Right renal cortex interstitium (tissue), 3 donors: ENCODE measurements around the gene POLR2E. TPM values are rescaled to one million over a fixed set of nuclear protein-coding genes. Genes with fewer than 3 reads are reported as not detected.

Experiments used
- DNase-seq, 3 donors: peaks; one replicate each; pipeline ENCODE4 v3.0.0-alpha.2; 2013; ENCODE audit warnings: low read depth in 3 of 3, low spot score in 2 of 3
- polyA plus RNA-seq, 3 donors: library from polyadenylated mRNA; unstranded; fragments of 120-200 nt; gene quantifications; one replicate each; pipeline ENCODE4 v1.2.1, GENCODE V29; 2013; ENCODE audit not compliant: insufficient read length in 3 of 3

Gene POLR2E
- polyA plus RNA-seq, 3 donors, result 128 to 161 (median 143) TPM

- no peak for DNase-seq
Measured at GRCh38 chr19:1098177-1099051, 3.2 kb upstream of the POLR2E start.

GRCh38 chr19:1097810-1098176 lies 2.6 kb upstream of the POLR2E start:
- no peak for DNase-seq

GRCh38 chr19:1094655-1094977 lies 559 bp downstream of the POLR2E start:
- no peak for DNase-seq

DNA sequence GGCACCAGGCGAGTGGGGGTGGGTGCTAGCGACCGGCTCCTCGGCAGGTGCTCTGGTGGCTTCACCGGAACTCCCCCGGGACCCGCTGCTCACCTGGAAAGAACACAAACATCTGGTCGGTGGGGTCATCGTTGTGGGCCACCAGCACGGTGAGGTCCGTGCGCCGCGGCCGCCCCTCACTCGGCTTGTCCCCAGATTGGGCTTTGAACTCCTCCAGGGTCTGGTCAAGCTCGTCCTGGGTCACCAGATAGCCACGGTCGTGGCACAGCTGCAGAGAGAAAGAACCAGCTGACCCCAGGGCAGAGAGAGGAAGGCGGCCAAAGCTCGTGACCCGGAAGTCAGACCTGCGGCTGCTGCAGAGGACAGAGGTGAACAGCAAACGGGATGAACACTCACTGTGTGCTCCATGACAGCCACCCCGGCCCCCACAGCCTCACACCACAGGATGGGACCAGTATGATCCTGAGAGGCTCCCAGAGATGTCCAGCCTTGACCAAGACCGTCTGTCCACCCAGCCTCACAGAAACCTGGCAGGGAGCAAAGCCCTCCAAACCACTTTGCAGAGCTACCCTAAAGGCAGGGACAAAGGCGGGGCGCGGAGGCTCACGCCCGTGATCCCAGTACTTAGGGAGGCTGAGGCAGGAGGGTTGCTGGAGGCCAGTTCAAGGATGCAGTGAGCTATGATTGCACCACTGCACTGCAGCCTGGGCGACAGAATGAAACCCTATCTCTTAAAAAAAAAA lies 1.2 kb downstream of the POLR2E start:
- no peak for DNase-seq

DNA sequence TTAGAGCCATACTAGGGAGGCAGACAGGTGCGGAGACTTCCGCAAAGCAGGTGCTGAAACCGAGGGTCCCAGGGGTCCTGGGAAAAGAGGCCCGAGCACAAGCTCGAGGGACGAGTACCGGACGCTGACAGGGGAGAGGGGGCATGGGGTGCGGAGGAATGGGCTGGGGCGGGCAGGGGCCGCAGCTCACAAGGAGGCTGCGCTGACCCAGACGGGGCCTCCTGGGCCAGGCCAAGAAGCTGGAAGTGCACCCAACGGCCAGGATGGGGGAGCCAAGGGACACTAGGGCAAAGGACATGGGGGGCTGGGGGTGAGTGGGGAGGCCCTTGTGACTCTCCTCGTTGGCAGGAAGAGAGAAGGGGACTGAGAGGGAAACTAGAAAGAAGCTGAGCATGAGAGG lies 1.8 kb downstream of the POLR2E start:
- no peak for DNase-seq

GRCh38 chr19:1091544-1092175 lies 3.5 kb downstream of the POLR2E start:
- DNase-seq, result no peak

DNA sequence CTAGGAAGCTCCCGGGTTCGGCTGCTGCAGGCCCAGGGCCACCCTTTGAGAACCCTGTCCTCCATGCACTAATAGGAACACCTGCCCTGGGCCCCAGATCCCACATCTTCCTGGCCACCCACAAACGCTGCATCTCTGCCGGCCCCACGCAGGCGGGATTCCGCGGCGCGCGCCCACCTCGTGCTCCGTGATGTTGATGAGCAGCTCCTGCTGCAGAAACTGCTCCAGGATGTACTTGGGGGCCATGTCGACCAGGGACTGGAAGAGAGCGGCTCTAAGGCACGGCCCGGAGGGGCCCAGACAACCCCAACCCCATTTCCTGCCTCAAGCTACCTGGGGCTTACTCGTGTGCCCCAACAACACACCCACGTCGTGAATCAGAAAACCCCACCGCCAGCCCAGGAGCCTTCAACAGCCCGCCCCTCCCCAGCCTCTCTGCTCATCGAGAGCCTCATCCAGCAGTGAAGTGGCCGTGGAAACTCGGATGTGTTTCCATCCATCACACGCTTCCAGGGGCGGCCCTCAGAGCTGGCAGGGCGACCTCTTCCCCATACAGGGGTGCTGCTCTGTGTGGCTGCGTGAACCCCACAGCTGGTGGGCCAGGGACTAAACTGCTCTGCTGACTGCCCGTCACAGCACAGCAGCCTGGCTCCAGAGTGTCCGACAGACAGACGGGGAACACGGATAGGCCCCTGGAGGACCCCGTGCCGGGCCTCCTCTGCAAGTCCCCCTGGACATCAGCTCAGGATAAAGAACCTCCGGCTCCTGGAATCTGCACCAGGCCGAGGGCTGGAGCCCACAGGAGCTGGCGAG lies 4.2 kb downstream of the POLR2E start:
- no peak for DNase-seq

- DNase-seq, result no peak
Measured at GRCh38 chr19:1089891-1090290, 5.3 kb downstream of the POLR2E start.

DNA sequence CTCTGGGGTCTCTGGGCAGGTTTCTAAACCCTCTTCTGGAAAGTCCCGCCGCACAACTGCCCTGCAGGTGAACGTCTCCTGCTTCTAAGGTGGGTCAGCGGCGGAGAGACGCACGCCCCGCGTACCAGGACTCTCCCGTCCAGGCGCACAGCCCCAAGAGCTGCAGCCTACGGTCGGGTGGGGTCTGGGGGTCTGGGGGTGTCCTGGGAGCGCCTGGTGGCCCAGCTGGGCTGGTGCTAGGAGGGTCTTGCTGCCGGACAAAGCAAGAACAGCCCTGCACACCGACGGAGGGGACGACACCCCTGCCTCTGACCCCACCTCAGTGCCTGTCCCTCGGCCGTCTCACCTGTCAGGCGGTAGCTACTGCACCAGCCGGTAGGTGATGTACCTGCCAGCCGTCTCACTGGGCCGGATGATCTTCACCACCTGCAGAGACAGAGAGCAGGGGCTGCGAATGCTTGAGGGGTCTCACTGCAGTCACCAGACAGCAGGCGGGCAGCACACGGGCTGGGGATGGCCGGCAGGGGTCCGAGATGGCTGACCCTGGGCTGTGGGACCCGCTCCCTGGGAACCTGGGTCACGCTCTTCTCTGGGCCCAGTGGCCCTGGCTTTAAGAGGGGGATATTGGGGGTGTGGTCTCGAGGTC lies 5.9 kb downstream of the POLR2E start:
- no peak for DNase-seq

- no peak for DNase-seq
Measured at GRCh38 chr19:1088416-1089010, 6.7 kb downstream of the POLR2E start.

GRCh38 chr19:1087813-1088415 lies 7.3 kb downstream of the POLR2E start:
- DNase-seq, result no peak

GRCh38 chr19:1086613-1087012 lies 8.6 kb downstream of the POLR2E start:
- no peak for DNase-seq

- no peak for DNase-seq
Measured at GRCh38 chr19:1085676-1086442, 9.3 kb downstream of the POLR2E start.

DNA sequence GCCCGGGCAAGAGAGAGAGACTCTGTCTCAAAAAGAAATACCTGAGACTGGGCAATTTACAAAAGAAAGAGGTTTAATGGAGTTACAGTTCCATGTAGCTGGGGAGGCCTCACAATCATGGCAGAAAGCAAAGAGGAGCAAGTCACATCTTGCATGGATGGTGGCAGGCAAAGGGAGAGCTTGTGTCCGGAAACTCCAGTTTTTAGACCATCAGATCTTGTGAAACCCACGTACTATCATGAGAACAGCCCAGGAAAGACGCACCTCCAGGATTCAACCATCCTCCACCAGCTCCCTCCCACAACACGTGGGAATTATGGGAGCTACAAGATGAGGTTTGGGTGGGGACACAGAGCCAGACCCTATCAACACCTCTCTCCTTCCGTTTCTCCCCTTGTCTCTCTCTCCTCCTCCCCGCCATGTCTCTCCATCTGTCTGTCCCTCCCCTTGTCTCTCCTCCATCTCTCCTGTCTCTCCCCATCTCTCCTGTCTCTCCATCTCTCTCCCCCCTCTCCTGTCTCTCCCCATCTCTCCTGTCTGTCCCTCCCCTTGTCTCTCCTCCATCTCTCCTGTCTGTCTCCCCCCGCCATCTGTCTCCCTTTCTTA lies 10.0 kb downstream of the POLR2E start:
- no peak for DNase-seq

- DNase-seq, result no peak
Measured at GRCh38 chr19:1084024-1084868, 10.9 kb downstream of the POLR2E start.

GRCh38 chr19:1082928-1083816 lies 12.0 kb downstream of the POLR2E start:
- DNase-seq, result no peak
